Measurements from ENCODE around the gene DUOX2. TPM values are rescaled to one million over a fixed set of nuclear protein-coding genes. Genes with fewer than 3 reads are reported as not detected.
"Not testable (repeated sequence)": the region's sequence is repeated elsewhere in the genome, so short reads cannot be mapped to it uniquely, and the experiment has no call there.

The DUOX2 gene
- total RNA-seq, 1 experiment from 2014 or later: 0.44 TPM

DNA sequence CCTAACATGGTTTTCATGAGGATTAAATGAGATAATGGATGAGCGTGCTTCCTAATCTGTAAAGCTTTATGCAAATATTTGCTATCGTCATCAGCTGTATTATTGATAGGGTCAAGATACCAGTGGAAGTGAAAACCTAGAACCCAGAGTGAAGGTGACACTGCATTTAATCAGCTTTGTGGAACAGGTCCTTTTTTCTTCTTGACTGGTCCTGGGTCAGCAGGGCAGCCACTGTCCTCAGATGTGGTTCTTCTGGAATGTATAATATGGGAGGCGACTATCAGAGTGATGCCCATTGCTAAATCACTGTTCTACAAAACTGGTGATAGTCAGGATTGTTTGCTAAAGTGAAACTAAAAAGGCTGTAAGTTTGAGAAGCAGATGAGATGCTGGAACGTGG, 49.6 kb downstream of the DUOX2 start:
- H3K9ac ChIP-seq (ENCODE audit: low read length): no peak overlapping the region
- no peaks in the 10 kb centered on the region for H3K9me3 ChIP-seq (ENCODE audit: control insufficient read depth in 1 of 2, insufficient read depth in 1 of 2, low read depth in 1 of 2, low read length in 2 of 2)
- H4K20me1 ChIP-seq (ENCODE audit: insufficient read depth): no peaks in the 10 kb centered on the region
- TF ChIP-seq CBX3 (IDR thresholded peaks at IDR 0.05; ENCODE audit: low read depth): no peak
- TF ChIP-seq CTCF (IDR thresholded peaks at IDR 0.05 in 2 of 3, conservative IDR thresholded peaks at IDR 0.05 in 1 of 3; ENCODE audit: borderline replicate concordance in 1 of 3, insufficient read depth in 1 of 3, low read depth in 2 of 3, low read length in 2 of 3): no peak
- no peak for TF ChIP-seq ELF1 (IDR thresholded peaks at IDR 0.05; ENCODE audit: borderline replicate concordance, low read depth)
- TF ChIP-seq FOSL1 (IDR thresholded peaks at IDR 0.05; ENCODE audit: low read depth): no peak
- TF ChIP-seq SRF (IDR thresholded peaks at IDR 0.05; ENCODE audit: low read depth): no peak
- no peak for TF ChIP-seq MAX (IDR thresholded peaks at IDR 0.05)
- TF ChIP-seq ZNF274 (IDR thresholded peaks at IDR 0.05; ENCODE audit: low read depth, low read length): no peak
- no peak for TF ChIP-seq POLR2A (IDR thresholded peaks at IDR 0.05; ENCODE audit: borderline replicate concordance, extremely low read depth, insufficient read depth, insufficient read length)
- no peak for TF ChIP-seq RAD21 (IDR thresholded peaks at IDR 0.05; ENCODE audit: low read depth)
- no peak for TF ChIP-seq EZH2 (IDR thresholded peaks at IDR 0.05)
- no peak for TF ChIP-seq SP1 (IDR thresholded peaks at IDR 0.05; ENCODE audit: low read depth)
- TF ChIP-seq ZBTB33 (IDR thresholded peaks at IDR 0.05; ENCODE audit: extremely low read depth, insufficient replicate concordance, low read length): no peak
- TF ChIP-seq SIN3A (IDR thresholded peaks at IDR 0.05; ENCODE audit: low read depth): no peak
- no peak for TF ChIP-seq POLR2AphosphoS5 (IDR thresholded peaks at IDR 0.05; ENCODE audit: low read depth, low read length)
- TF ChIP-seq JUND (IDR thresholded peaks at IDR 0.05): no peak
- no peak for TF ChIP-seq EGR1 (IDR thresholded peaks at IDR 0.05; ENCODE audit: low read depth)
- TF ChIP-seq YY1 (IDR thresholded peaks at IDR 0.05; ENCODE audit: extremely low read depth, insufficient replicate concordance, low read depth, low read length): no peak
- TF ChIP-seq EZH2phosphoT487 (IDR thresholded peaks at IDR 0.05; ENCODE audit: borderline replicate concordance): no peak
- intact Hi-C loops (cut with micrococcal nuclease): no loop called here
- H3K9me2 ChIP-seq (ENCODE audit: insufficient read depth): no peaks in the 10 kb centered on the region
- H3K4me2 ChIP-seq (ENCODE audit: low read length): no peak overlapping the region
- H3K27ac ChIP-seq (ENCODE audit: low read depth, low read length): no peak overlapping the region
- no peak overlapping the region for H3K4me3 ChIP-seq (replicated peaks in 1 of 2; ENCODE audit: low read depth in 1 of 2, low read length in 2 of 2)
- TSS peak; percentile 12 for BruUV-seq (replicated peaks)
- POLR2A ChIA-PET: no interaction called here
- no peaks in the 10 kb centered on the region for H3K4me1 ChIP-seq (ENCODE audit: control insufficient read depth in 1 of 2, insufficient read depth in 2 of 2, low read length in 2 of 2)
- CTCF ChIA-PET: no interaction called here
- DNase-seq (ENCODE audit: low read depth, low spot score): no peak
- no peak overlapping the region for H2AFZ ChIP-seq (ENCODE audit: low read depth, low read length, poor library complexity, severe bottlenecking)
- H3K79me2 ChIP-seq (ENCODE audit: insufficient read depth, low read length): no peaks in the 10 kb centered on the region
- ATAC-seq: no peak
- RAD21 ChIA-PET (ENCODE audit: low non-redundant PET in 1 of 2, low total read pairs in 2 of 2, uncharacterized antibody in 2 of 2, unreplicated experiment in 2 of 2): no interaction called here
- no peaks in the 10 kb centered on the region for H3K27me3 ChIP-seq (ENCODE audit: insufficient read depth, low read length)
- peaks cover 0 to 1% of the 10 kb centered on the region in 2 experiments; a peak in 3 of 4 replicates for H3K36me3 ChIP-seq (ENCODE audit: control insufficient read depth in 1 of 2, insufficient read depth in 2 of 2, low read length in 2 of 2)

GRCh38 chr15:45062301-45062700, 51.7 kb downstream of the DUOX2 start:
- intact Hi-C loops (cut with micrococcal nuclease); POLR2A ChIA-PET; H3K4me2 ChIP-seq (ENCODE audit: low read length); RAD21 ChIA-PET (ENCODE audit: low non-redundant PET in 1 of 2, low total read pairs in 2 of 2, uncharacterized antibody in 2 of 2, unreplicated experiment in 2 of 2); H3K79me2 ChIP-seq (ENCODE audit: insufficient read depth, low read length); H3K4me1 ChIP-seq (ENCODE audit: control insufficient read depth in 1 of 2, insufficient read depth in 2 of 2, low read length in 2 of 2); CTCF ChIA-PET; ATAC-seq; DNase-seq (ENCODE audit: low read depth, low spot score); H3K9ac ChIP-seq (ENCODE audit: low read length); H3K4me3 ChIP-seq (replicated peaks in 1 of 2; ENCODE audit: low read depth in 1 of 2, low read length in 2 of 2); H2AFZ ChIP-seq (ENCODE audit: low read depth, low read length, poor library complexity, severe bottlenecking); H3K9me2 ChIP-seq (ENCODE audit: insufficient read depth); H3K9me3 ChIP-seq (ENCODE audit: control insufficient read depth in 1 of 2, insufficient read depth in 1 of 2, low read depth in 1 of 2, low read length in 2 of 2); H3K27me3 ChIP-seq (ENCODE audit: insufficient read depth, low read length); H4K20me1 ChIP-seq (ENCODE audit: insufficient read depth); H3K36me3 ChIP-seq (ENCODE audit: control insufficient read depth in 1 of 2, insufficient read depth in 2 of 2, low read length in 2 of 2); H3K27ac ChIP-seq (ENCODE audit: low read depth, low read length): not testable (repeated sequence)
- TSS peak; percentile 9 for BruUV-seq (replicated peaks)

Data from HCT116 (cell line).